H9 (cell line): Measurements from ENCODE around the gene SYNPO2. TPM values are rescaled to one million over a fixed set of nuclear protein-coding genes. Genes with fewer than 3 reads are reported as not detected.

Experiments used
- DNase-seq: peaks from one replicate; pipeline ENCODE4 v3.0.0-alpha.2; 2017
- H2AFZ ChIP-seq: one replicate; pipeline ENCODE4 v1.6.1; 2013; ENCODE audit warnings: mild to moderate bottlenecking, low read length, control low read depth, moderate library complexity
- H2AK5ac ChIP-seq: 2 replicates; pipeline ENCODE4 v1.6.1; 2013; ENCODE audit warnings: low read length, control low read depth, mixed read lengths; ENCODE audit not compliant: insufficient read length
- H2BK120ac ChIP-seq: one replicate; pipeline ENCODE4 v1.6.1; 2013; ENCODE audit warnings: low read depth, mild to moderate bottlenecking, low read length, control low read depth, inconsistent platforms; ENCODE audit not compliant: poor library complexity, severe bottlenecking
- H2BK12ac ChIP-seq: 2 replicates; pipeline ENCODE4 v1.6.1; 2013; ENCODE audit warnings: low read length, control low read depth, mixed read lengths, low read depth; ENCODE audit not compliant: insufficient read length
- H2BK15ac ChIP-seq: 2 replicates; pipeline ENCODE4 v1.6.1; 2013; ENCODE audit warnings: low read depth, low read length, control low read depth
- H2BK20ac ChIP-seq: one replicate; pipeline ENCODE4 v1.6.1; 2013; ENCODE audit warnings: low read depth, mild to moderate bottlenecking, low read length, control low read depth, inconsistent platforms; ENCODE audit not compliant: poor library complexity, severe bottlenecking
- H2BK5ac ChIP-seq: 2 replicates; pipeline ENCODE4 v1.6.1; 2013; ENCODE audit warnings: low read length, control low read depth, mixed read lengths; ENCODE audit not compliant: insufficient read length
- H3K14ac ChIP-seq: 2 replicates; pipeline ENCODE4 v1.6.1; 2013; ENCODE audit warnings: low read length, control low read depth; ENCODE audit not compliant: insufficient read depth
- H3K18ac ChIP-seq: 2 replicates; pipeline ENCODE4 v1.6.1; 2013; ENCODE audit warnings: low read depth, mild to moderate bottlenecking, mixed read lengths, low read length, control low read depth; ENCODE audit not compliant: insufficient read length
- H3K23ac ChIP-seq: 2 replicates; pipeline ENCODE4 v1.6.1; 2013; ENCODE audit warnings: low read length, control low read depth, mixed read lengths, low read depth; ENCODE audit not compliant: insufficient read length
- H3K23me2 ChIP-seq: 2 replicates; pipeline ENCODE4 v1.6.1; 2013; ENCODE audit warnings: low read depth, mild to moderate bottlenecking, mixed read lengths, low read length, control low read depth; ENCODE audit not compliant: insufficient read length, poor library complexity, severe bottlenecking
- H3K27ac ChIP-seq: 2 replicates; pipeline ENCODE4 v1.5.1; 2013; ENCODE audit warnings: low read length, control low read depth, mixed read lengths, low read depth; ENCODE audit not compliant: insufficient read length
- H3K27me3 ChIP-seq: 2 replicates; pipeline ENCODE4 v1.6.1; 2013; ENCODE audit warnings: low read length, control low read depth, inconsistent platforms; ENCODE audit not compliant: insufficient read depth
- H3K4ac ChIP-seq: 2 replicates; pipeline ENCODE4 v1.6.1; 2013; ENCODE audit warnings: low read depth, mild to moderate bottlenecking, control low read depth, inconsistent platforms, low read length, moderate library complexity
- H3K4me1 ChIP-seq: 2 replicates; pipeline ENCODE4 v1.6.1; 2013; ENCODE audit warnings: low read length, control low read depth, inconsistent platforms; ENCODE audit not compliant: insufficient read depth
- H3K4me2 ChIP-seq: 2 replicates; pipeline ENCODE4 v1.6.1; 2013; ENCODE audit warnings: low read length, control low read depth, mixed read lengths; ENCODE audit not compliant: insufficient read length, insufficient read depth
- H3K56ac ChIP-seq: 2 replicates; pipeline ENCODE4 v1.6.1; 2013; ENCODE audit warnings: low read depth, mild to moderate bottlenecking, mixed read lengths, low read length, control low read depth; ENCODE audit not compliant: insufficient read length
- H3K79me1 ChIP-seq: 2 replicates; pipeline ENCODE4 v1.6.1; 2013; ENCODE audit warnings: low read depth, mild to moderate bottlenecking, moderate library complexity, low read length, control low read depth, inconsistent platforms; ENCODE audit not compliant: insufficient read depth, poor library complexity, severe bottlenecking
- H3K79me2 ChIP-seq: 2 replicates; pipeline ENCODE4 v1.6.1; 2013; ENCODE audit warnings: low read length, control low read depth, inconsistent platforms; ENCODE audit not compliant: insufficient read depth
- H3K9ac ChIP-seq: 2 replicates; pipeline ENCODE4 v1.6.1; 2013; ENCODE audit warnings: low read length, control low read depth, mixed read lengths; ENCODE audit not compliant: insufficient read length; ENCODE audit errors: extremely low read depth
- H3K9me3 ChIP-seq: one replicate; pipeline ENCODE4 v1.6.1; 2013; ENCODE audit warnings: low read depth, low read length, inconsistent platforms; ENCODE audit not compliant: control insufficient read depth
- H3T11ph ChIP-seq: one replicate; pipeline ENCODE4 v1.6.1; 2013; ENCODE audit warnings: mild to moderate bottlenecking, low read length, control low read depth, inconsistent platforms
- H4K20me1 ChIP-seq: one replicate; pipeline ENCODE4 v1.6.1; 2013; ENCODE audit not compliant: control insufficient read depth, insufficient read length, insufficient read depth
- H4K5ac ChIP-seq: 2 replicates; pipeline ENCODE4 v1.6.1; 2013; ENCODE audit warnings: low read depth, mild to moderate bottlenecking, mixed read lengths, low read length, control low read depth; ENCODE audit not compliant: insufficient read length
- H4K8ac ChIP-seq: replicated peaks from 2 replicates; pipeline ENCODE4 v1.6.1; 2013; ENCODE audit warnings: low read length, control low read depth, mixed read lengths, low read depth; ENCODE audit not compliant: insufficient read length
- H4K91ac ChIP-seq: 2 replicates; pipeline ENCODE4 v1.6.1; 2013; ENCODE audit warnings: low read depth, mild to moderate bottlenecking, moderate library complexity, mixed read lengths, low read length, control low read depth; ENCODE audit not compliant: insufficient read length
- H3K27ac Mint-ChIP-seq, 3 experiments: 2 replicates in 2 of 3; 3 replicates in 1 of 3; pipeline ENCODE4 v1.8.0; 2020 to 2021; ENCODE audit warnings: mixed read lengths in 3 of 3, mild to moderate bottlenecking in 1 of 3, moderate library complexity in 1 of 3
- H3K27me3 Mint-ChIP-seq: 2 replicates; pipeline ENCODE4 v1.8.0; 2021; ENCODE audit warnings: low read depth, mild to moderate bottlenecking, moderate library complexity, mixed read lengths
- H3K36me3 Mint-ChIP-seq, 3 experiments: 2 replicates in 2 of 3; 3 replicates in 1 of 3; pipeline ENCODE4 v1.8.0; 2020 to 2021; ENCODE audit warnings: low read depth in 3 of 3, mixed read lengths in 3 of 3; ENCODE audit not compliant: insufficient read depth in 1 of 3
- H3K4me1 Mint-ChIP-seq, 2 experiments: 2 replicates each; pipeline ENCODE4 v1.8.0; 2020; ENCODE audit warnings: mixed read lengths in 2 of 2
- H3K4me3 Mint-ChIP-seq, 2 experiments: 2 replicates in 1 of 2; 3 replicates in 1 of 2; pipeline ENCODE4 v1.8.0; 2020 to 2021; ENCODE audit warnings: mild to moderate bottlenecking in 2 of 2, mixed read lengths in 2 of 2, moderate library complexity in 1 of 2
- H3K9me3 Mint-ChIP-seq, 2 experiments: 2 replicates in 1 of 2; 3 replicates in 1 of 2; pipeline ENCODE4 v1.8.0; 2020; ENCODE audit warnings: mild to moderate bottlenecking in 2 of 2, mixed read lengths in 2 of 2, moderate library complexity in 1 of 2
- CTCF ChIP-seq: fragments of 200-600 bp; sonication (generic); conservative IDR thresholded peaks from 3 replicates; pipeline ENCODE4 v1.8.0; 2021; ENCODE audit warnings: antibody characterized with exemption, mild to moderate bottlenecking
- WGBS: extraction: QIAGEN DNeasy Blood & Tissue Kit; methylation state at CpG from one replicate; pipeline ENCODE4 v1.1.7; 2013; ENCODE audit warnings: missing lambda C conversion rate, low lambda C conversion rate, mixed read lengths; ENCODE audit not compliant: insufficient read length; ENCODE audit errors: extremely low coverage; 5-methylcytosine and 5-hydroxymethylcytosine counted together
- total RNA-seq: library from RNA; stranded (reverse); gene quantifications from 2 replicates; pipeline ENCODE4 v1.2.1, GENCODE V29; 2021

The SYNPO2 gene
- total RNA-seq, 1 experiment from 2014 or later = 1.1 TPM

DNA sequence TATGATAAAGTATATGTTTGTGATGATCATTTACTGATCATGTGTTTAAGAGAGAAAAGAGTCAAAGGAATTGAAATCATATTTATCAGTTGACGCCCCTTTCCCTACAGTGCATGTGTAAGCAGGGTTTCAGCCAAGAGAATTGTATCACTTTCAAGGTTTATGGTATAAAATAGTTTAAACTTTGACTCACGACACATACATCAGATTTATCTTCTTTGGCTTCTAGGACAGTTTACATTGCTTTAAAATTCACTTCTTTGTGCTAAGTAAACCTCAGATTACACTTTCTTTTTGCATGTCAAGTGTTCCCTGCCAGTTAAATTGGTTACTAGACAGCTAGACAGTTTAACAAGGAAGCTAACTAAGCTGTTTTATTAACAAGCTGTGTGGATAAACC lies 160.7 kb downstream of the SYNPO2 start:
- H2AK5ac ChIP-seq = no peak overlapping the region
- H2AFZ ChIP-seq = no peak overlapping the region
- H3K79me1 ChIP-seq = no peaks in the 10 kb centered on the region
- no CpG with 5 or more reads among the region's 2 CpGs for WGBS
- no peaks in the 10 kb centered on the region for H3K79me2 ChIP-seq
- H4K20me1 ChIP-seq = no peaks in the 10 kb centered on the region
- Mint-ChIP-seq H3K27ac (no peak overlapping the region), H3K4me3 (no peak overlapping the region), H3K36me3 (no peaks in the 10 kb centered on the region), H3K4me1 (no peaks in the 10 kb centered on the region), H3K27me3 (no peaks in the 10 kb centered on the region), H3K9me3 (no peaks in the 10 kb centered on the region)
- H4K8ac ChIP-seq = no peak overlapping the region
- no peak overlapping the region for H3K18ac ChIP-seq
- no peak overlapping the region for H2BK15ac ChIP-seq
- H2BK120ac ChIP-seq = no peak overlapping the region
- H3K4me2 ChIP-seq = no peak overlapping the region
- H3K9me3 ChIP-seq = no peaks in the 10 kb centered on the region
- no peak overlapping the region for H3K9ac ChIP-seq
- no peak overlapping the region for H2BK12ac ChIP-seq
- no peaks in the 10 kb centered on the region for H3K27me3 ChIP-seq
- no peak overlapping the region for H3T11ph ChIP-seq
- TF ChIP-seq CTCF = no peak
- H3K56ac ChIP-seq = no peak overlapping the region
- no peaks in the 10 kb centered on the region for H3K4me1 ChIP-seq
- no peak overlapping the region for H2BK5ac ChIP-seq
- H4K5ac ChIP-seq = no peak overlapping the region
- DNase-seq = no peak
- no peak overlapping the region for H4K91ac ChIP-seq
- H3K14ac ChIP-seq = no peak overlapping the region
- H2BK20ac ChIP-seq = no peak overlapping the region
- no peak overlapping the region for H3K4ac ChIP-seq
- no peak overlapping the region for H3K27ac ChIP-seq
- no peaks in the 10 kb centered on the region for H3K23me2 ChIP-seq
- H3K23ac ChIP-seq = no peak overlapping the region
